NB4 (cell line): ENCODE data around the gene SYT8.

Experiments
- MYC ChIP-seq: IDR thresholded peaks from 2 replicates; pipeline ENCODE4 v1.6.1; 2011; ENCODE audit warnings: low read depth, low read length
- POLR2A ChIP-seq: IDR thresholded peaks from 2 replicates; pipeline ENCODE4 v1.6.1; 2011; ENCODE audit warnings: mild to moderate bottlenecking; ENCODE audit not compliant: insufficient read length; ENCODE audit errors: extremely low read depth
- TF ChIP-seq, protein P1 (sequence below): IDR thresholded peaks from one replicate; pipeline ENCODE4 v1.5.1; 2012; ENCODE audit warnings: low read depth, low read length
- TF ChIP-seq, protein P2 (sequence below): IDR thresholded peaks from 2 replicates; pipeline ENCODE4 v1.6.1; 2011; ENCODE audit warnings: low read depth, low read length

DNA sequence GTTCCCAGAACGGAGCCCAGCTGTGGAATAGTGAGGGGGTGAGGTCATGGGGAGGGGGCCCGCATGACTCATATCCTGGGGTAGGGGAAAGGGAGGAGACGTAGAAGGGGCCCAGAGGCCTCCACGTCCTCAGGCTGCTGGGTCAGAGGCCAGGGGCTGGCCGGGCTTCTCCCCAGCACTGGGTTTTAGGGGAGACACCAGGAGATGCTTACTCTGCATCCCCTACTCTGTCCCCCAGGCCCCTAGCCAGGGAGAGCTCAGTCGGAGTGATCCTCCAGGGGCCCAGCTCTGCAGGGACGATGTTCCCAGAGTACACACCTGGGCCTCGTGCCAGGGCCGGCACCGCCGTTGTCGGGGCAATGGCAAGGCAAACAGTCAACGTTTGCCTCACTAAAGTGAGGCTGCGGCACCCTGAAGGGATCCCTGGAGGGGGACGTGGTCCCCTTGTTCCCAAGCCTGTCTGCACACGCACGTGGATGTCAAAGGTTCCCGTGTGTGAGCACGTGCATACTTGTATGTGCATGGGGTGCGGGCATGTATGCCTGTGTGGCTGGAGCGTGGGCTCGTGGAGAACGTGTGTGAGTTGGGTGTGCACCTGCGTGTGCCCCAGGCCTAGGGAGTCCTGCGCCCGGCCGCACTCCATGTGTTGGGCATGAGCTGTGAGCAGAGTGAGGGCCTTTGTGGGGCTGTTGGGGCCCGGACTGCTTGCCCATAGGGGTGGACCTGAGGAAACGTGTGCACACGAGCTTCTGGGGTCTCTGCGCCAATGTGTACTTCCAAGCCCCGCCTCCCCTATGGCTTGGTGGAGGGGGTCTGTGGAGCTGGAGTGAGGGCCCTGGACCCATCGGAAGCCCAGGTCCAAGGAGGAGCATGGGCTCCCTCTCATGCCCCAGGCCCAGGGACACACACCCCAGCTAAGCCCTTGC lies 42.7 kb downstream of the SYT8 start:
- TF ChIP-seq, protein P1, sequence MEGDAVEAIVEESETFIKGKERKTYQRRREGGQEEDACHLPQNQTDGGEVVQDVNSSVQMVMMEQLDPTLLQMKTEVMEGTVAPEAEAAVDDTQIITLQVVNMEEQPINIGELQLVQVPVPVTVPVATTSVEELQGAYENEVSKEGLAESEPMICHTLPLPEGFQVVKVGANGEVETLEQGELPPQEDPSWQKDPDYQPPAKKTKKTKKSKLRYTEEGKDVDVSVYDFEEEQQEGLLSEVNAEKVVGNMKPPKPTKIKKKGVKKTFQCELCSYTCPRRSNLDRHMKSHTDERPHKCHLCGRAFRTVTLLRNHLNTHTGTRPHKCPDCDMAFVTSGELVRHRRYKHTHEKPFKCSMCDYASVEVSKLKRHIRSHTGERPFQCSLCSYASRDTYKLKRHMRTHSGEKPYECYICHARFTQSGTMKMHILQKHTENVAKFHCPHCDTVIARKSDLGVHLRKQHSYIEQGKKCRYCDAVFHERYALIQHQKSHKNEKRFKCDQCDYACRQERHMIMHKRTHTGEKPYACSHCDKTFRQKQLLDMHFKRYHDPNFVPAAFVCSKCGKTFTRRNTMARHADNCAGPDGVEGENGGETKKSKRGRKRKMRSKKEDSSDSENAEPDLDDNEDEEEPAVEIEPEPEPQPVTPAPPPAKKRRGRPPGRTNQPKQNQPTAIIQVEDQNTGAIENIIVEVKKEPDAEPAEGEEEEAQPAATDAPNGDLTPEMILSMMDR, result no peak
- no peak for TF ChIP-seq POLR2A
- TF ChIP-seq, protein P2, sequence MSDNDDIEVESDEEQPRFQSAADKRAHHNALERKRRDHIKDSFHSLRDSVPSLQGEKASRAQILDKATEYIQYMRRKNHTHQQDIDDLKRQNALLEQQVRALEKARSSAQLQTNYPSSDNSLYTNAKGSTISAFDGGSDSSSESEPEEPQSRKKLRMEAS, result no peak
- TF ChIP-seq MYC, result no peak
